ENCODE measurements around the gene GALNT14.

GRCh38 chr2:31011587-31011986 lies 126.7 kb downstream of the GALNT14 start:
- no peak for TF ChIP-seq CTCF (IDR thresholded peaks at IDR 0.05)
- no peak for TF ChIP-seq POLR2A (IDR thresholded peaks at IDR 0.05)

Data from adrenal gland (tissue), 5 donors.